GM19467 (cell line): ENCODE data around the gene ATRNL1.

Source experiments
- ATAC-seq: cut with Tn5 transposase; IDR thresholded peaks from one replicate; pipeline ENCODE4 v1.9.1; 2021; ENCODE audit warnings: mild to moderate bottlenecking, moderate library complexity; ENCODE audit not compliant: unreplicated experiment

ATRNL1 gene

DNA sequence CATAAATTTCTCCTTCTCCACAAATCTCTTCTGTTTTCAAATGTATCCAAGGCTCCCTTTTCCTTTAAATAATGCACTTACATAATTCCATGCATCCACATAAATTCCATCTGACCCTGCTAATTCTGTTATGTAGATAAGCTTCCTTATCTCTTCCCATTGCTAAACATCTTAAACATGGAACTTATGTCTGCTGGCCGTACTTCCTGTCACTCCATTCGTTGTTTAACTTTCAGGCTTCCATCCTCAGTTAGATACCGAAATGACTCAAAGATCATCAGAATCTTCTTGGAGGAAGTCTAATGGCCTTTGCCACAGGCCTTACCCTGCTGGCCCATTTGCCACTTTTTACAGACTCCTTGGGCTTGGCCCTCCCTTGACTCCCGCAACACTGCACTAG, 848.9 kb downstream of the ATRNL1 start:
- ATAC-seq, result no peak

DNA sequence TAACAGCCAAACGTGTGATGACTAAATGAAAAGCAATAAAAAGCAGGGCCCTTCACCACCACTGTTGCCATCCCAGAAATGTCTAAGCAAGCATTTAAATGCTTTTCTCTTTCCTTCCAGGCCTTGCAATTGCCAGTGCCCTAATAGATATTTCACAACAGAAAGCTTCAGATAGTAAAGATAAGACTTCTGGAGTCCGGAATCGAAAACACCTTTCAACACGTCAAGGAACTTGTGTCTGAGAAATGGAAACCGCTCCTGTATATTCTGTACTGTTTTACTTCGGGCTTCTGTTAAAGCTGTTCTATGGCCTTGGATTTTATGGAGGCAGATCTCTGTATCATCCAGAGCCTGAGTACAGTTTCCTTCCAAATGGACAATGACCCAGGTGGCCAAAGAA, 851.4 kb downstream of the ATRNL1 start:
- no peak for ATAC-seq

DNA sequence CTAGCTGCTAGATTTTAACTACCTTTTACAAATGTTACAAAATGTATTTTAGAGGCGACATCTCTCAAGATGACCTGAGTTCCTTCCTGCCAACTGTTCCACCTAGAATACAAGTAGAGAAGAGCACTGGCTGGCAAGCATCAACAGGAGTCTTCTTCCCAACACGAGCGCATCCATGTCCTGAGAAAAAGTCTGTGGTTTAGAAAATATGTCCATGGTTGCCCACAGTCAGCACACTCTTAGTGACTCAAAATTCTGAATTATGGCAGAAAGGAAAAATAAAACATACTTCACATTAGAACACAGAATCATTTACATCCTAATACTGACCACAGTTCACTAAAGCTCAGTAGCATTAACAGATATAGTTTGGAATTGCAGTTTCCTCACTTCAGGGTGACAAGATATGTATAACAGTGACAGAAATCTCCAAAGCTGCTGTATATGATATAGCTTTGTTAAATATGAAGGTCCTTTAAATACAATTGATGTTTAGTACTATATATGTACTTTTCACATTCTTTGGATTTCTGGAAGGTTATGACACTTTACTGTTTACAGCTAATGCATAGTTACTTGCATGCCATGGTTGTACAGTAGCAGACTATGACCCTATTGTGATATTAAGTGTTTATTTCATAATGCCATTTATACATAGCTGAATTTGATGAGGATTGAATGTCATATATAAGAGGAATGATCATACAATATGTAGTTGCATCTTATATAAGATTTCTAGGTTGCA, 852.7 kb downstream of the ATRNL1 start:
- ATAC-seq, result no peak

DNA sequence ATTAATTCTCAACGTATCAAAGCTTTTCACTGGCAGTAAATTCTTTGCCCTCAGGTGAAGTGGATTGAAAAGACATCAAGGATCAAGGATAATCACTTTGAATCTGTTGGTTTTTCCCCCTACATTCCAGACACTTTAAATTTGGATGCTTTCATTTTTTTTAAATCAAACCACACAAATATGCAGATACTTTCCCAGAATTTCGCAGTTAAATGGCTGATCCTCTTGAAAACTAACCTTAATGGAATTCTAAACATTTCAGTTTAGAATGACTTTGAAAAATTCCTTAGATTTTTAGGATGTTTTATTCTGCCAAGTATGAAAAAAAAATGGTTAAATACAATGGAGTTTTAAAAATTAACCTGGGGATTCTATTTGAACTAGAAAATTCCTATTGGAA, 853.9 kb downstream of the ATRNL1 start:
- ATAC-seq, result no peak

DNA sequence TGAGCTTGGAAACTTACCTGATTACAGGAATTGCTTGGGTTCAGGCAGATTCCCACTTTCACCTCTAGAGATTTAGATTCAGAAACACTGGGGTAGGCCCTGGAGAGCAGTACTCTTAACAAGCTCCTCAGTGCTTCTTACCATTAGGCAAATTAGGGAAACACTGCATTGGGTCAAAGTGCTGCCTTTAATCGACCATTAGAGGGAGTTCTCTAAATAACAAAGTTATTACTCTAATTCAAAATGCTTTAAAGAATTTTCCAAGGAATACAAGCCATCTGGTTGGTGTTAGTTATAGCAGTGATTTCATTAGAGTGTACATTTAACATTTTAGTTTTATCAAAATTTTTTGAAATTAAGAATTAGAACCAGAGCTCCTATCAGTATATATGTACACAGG, 855.3 kb downstream of the ATRNL1 start:
- no peak for ATAC-seq

DNA sequence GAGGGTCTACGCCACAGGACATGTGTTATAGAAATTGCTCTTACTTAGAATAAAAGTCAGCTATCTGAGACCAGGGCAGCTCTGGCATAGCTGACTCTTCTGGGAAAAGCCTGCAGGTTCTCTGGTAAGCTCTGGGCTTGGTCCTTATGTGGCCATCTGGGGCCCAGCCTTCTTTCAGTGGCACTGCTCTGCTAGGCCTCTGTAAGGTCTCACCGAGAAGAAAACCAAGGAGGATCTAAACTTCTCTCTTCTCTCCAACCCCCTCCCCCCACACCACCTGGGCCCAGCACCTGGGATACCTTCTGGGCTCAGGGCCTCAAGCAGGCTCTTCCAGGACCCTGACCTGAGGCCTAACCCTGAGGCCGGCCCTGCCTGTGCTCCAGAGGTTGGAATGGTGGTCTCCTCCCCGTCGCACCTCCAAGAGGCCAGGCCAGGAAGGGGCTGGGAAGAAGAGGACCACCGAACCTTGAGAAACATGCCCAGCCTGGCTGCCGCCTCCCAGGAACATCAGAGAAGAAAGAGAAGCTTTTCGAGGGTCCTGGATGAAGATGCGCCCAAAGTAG, 856.2 kb downstream of the ATRNL1 start:
- ATAC-seq, result no peak

DNA sequence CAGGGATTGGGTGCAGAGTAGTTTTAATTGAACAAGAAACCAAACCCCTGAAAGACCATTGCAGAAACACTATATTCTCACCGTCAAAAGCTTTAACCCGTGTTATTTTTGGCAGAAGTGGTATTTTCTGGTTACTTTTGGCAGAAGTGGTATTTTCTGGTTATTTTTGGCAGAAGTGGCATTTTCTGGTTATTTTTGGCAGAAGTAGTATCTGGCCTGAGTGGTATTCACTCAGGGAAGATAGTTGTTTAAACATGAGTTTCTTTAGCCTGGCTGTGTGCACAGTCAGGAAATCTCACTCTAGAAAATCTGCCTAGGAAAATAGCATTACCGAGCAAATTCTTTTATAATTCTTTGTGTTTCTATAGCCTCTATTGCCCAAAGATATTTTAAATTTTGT, 857.2 kb downstream of the ATRNL1 start:
- ATAC-seq, result no peak

DNA sequence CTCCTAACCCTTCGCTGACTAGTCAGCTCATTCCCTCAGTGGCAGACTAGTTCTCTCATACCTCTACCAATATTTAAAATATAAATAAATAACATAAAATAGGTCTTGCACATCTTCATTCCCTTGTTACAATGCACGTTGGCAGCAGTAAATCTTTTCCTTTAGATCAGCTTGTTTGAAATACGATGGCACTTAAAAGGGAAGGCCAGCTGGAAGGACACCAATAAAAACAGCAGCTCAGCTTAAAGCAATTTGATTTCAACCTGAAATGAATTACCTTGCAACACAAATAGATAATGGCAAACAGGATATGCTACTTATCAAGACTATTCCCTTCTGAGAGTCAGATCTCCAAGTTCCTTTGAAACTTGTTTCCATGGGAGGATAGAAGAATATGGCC, 858.1 kb downstream of the ATRNL1 start:
- no peak for ATAC-seq

DNA sequence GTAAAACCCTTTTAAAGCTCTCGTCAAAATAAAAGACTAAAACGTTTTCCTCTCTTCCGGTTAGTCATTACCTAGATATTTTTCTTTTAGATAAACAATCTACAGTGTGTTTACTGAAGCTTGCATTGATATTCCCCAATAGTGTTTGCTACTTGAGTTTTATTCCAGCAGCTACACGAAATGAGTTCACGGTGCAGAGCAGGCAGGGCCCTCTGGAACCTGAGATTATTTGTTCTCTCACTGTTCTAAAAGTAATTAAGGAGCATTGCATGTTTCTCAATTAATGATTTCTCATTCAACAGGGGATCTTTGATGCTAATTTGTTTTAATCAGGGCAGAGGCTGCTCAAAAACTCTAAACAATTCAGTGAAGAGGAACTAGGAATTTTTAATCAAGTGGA, 860.1 kb downstream of the ATRNL1 start:
- no peak for ATAC-seq

DNA sequence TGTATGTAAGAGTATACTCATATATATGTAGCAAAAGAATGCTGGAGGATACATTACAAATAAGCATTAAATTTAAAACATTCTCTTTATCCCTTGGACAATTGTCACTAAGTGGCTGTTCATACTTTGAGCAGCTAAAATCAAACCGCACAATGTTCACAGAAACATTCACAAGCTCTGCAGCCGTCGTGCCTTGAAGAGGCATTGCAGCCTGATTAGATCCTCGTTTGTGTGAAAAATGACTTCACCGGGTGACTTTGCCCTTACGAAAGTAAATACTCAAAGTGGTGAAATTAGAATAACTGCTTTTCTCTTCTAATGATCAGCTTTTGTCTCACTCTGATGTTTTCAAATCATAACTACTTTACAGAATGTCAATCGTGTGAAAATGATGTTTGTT, 860.8 kb downstream of the ATRNL1 start:
- ATAC-seq, result no peak

DNA sequence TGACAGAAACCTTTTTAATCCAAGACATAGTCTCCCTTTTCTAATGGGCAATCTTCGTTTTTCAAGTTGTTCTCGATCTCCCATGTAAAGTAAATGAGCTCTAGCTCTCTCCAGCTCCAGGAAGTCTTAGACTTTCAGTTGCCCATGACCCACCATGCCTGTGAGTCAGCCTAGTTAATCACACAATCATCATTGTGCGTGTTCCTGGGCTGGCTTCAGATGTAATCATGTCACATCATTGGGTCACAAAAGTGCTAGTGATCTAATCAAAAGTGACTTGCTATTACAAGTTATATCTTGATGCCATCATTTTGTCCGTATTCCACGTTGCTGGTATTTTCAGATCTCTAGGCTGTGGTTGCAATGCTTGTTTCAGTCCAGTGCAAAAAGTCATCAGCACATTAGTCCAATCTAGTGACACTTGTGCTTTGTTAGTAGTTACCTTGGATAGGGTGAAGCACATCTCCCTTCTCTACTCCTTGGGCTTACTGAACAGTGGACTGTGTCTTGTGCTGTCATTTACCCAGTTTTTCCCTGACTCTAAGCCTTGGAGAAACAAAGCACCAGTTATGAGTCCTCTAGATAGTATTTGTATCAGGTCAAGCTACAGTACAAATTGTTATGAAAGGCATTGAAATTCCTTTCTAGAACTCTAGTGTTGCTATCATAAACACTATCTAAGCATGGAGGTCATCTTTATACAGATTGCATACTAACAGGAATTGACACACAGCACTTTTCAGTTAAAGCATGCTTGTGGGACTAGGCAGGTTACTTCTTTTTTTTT, 863.3 kb downstream of the ATRNL1 start:
- no peak for ATAC-seq

DNA sequence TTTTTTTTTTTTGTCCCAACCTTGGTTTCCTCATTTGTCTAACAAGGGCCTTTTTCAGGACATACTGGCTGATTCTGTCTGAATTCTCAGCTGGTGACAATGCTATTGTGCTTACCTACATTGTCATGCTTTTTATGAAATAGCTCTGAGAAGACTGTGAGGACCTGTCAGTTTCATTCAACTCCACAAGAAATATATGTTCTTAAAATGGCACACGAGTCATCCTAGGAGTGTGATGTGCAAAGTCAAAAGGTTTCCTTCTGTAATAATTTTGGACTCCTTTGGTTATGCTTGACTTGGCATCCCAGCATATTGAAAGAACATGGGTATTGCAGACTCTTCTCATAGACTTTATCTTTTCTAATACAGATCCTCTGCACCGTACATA, 863.8 kb downstream of the ATRNL1 start:
- no peak for ATAC-seq

DNA sequence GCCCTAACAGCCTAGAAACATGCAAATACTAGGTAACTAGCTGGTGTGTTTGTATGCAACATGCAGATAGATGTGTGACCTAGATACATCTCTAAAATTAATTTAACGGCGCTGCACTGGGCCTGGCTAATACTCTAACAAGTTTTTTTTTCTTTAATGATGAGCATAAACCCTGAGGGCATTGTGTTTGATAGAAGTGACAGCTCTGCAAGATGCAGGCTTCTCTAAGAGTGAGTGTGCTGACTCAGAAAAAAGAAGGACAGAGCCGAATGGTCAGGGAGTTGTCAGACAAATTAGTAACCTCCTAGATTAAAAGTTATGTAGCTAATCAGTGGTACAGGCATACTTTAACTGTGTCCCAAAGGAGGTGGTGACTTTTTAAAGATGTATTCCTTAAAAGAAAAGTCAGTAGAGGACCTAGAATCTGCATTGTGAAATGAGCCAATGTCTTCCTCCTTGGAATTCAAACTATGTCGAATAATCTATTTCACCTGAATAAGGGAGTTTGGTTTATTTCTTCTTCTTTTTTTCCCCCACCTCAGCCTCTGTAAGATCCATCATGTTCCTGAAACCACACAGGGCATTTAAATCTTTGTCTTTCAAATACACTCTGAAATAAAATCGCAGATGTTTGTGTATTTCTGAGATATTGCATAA, 864.7 kb downstream of the ATRNL1 start:
- no peak for ATAC-seq

DNA sequence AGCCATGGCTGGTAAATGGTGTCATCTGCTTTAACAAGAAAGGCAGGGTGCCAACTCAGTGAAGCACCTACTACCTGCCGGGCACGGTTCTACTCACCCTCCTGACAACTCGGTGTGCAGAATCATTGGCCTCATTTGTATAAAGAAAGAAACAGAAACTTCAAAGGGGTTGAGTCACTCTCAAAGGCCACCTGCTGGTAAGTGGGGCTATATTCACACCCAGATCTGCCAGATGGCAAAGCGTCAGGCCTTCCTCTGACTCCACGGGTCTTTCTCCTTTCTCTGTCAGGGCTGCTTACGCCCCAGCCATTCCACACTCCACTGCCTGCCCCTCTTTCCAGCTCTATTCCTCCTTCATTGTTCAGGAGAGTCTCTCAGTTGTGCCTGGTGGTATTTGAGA, 870.7 kb downstream of the ATRNL1 start:
- no peak for ATAC-seq

DNA sequence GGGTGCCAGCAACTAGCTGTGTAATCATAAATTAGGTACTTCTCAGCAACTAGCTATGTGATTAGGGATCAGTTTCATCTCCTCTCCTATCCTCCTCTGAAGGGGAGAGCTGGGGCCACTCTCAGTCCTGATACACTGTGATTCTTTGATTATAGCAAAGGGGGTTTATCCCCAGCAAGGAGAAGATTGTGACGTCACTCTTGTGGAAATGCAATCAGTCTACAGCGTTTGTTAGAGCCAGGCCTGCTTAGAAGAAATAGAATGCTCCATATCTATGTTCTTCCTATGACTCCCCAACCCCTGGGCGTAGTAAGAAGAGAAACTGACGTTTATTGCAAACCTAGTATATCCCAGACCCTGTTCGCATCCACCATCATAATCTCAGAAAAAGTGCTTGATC, 871.7 kb downstream of the ATRNL1 start:
- ATAC-seq, result no peak

DNA sequence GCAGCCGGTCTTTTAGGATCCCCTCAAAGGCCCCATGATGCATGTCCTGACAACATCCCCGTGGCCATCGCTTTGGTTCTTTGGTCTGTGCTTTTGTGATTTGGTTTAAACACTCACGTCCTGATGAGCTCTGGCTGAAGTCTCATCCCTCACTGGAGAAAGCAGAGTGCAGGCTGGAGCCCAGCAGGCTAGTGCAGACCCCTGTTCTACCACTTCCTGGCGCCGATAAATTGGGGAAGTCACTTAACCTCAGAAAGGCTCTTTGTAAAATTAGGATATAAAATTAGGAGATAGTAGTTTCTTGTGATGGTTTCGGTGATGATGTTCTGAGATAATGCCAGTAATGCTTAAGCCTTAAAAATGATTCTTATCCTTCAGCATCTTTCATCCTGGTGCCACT, 872.2 kb downstream of the ATRNL1 start:
- ATAC-seq, result no peak

DNA sequence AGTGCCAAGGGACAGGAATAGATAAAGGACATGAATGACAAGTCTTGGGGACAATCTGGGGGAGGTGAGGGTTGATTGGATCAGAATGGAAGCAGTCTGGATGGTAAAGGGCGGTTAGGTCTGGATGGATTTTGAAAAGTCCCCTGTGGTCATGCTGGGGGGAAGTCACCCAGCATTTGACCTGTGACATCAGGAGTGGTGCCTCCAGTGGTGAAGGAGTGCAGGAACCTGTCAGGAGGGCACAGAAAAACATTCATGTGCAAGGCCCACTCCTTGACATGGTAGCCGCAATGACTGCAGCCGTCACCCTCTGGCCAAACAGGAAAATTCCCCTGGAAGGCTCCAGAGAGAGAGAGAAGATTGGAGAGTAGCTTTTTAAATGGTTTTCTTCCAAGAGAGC, 875.1 kb downstream of the ATRNL1 start:
- no peak for ATAC-seq

DNA sequence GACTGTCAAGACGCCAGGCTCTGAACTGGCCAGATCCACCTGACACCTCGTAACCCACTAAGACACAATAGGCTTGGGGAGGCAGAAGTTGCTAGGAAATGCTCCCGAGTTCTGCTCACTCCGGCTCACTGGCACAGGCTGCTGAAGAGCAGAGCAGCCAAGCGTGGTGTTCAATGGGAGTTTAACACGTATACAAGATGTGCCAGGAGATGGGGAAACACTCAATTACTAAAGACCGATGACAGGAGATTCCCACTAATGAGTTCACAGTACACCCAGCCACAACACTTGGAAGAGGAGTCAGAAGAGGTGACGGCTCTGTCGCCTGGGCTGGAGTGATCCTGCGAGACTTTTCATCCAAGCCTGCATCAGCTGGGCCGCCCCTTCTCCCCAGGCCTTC, 876.4 kb downstream of the ATRNL1 start:
- no peak for ATAC-seq

DNA sequence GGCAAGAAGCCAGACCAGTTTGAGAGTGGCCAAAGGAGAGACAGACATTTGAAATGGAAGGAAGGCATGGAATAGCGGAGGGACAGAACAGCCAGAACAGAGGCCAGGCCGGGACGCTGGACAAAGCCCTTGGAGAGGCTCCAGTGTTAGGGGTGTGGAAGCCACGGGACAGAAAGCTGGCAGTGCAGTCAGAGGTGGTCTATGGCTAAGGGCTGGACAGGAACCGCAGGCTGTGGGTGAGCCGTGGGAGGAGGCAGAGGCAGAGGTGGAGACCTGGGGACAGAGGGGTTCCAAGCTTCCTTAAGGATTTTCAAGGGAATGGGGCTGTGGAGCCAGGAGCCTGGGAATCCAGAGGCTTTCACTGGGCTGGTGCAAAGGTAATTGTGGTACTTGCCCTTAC, 878.8 kb downstream of the ATRNL1 start:
- no peak for ATAC-seq

DNA sequence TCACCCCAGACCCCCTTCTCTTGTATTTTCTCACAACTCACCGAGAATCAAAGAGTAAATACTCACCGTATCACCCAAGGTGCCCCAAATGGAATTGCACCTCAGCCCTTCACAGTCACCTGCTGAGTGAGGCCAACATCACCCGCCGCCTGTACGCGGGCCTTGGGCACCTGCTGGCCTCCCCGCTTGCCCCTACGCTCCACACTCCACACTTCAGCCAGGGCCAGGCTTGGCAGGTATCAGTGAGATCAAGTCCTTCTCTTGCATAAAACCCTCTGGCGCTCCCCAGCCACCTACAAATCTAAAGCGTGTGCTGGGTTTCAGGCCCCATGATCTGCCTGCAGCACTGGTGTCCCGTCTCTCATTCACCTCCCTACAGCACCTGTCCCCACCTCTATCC, 879.3 kb downstream of the ATRNL1 start:
- no peak for ATAC-seq

DNA sequence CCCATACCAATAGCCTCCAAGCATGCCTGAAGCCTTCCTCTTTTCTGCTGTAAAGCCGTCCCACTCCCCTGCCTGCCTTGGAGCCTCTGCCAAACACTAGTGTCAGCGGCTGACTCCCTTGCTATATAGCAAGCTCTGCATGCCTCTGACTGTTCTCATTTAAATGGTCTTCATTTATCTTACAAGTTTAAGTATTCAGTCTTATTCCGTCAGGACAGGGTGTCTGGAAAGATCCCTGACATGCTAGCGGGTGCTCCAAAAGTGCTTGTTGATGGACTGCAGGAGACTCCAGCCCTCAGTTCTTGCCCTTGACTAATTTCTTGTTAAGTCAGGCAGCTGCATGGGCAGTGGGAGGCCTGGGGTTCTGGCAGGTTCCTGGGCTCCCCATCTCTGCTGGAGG, 881.2 kb downstream of the ATRNL1 start:
- no peak for ATAC-seq
